NT2/D1 (cell line): ENCODE data around the gene PTPRN2.

Source experiments
- YY1 ChIP-seq: IDR thresholded peaks from 2 replicates; pipeline ENCODE4 v1.6.1; 2011; ENCODE audit not compliant: insufficient read length, insufficient read depth
- ZNF274 ChIP-seq: IDR thresholded peaks from 2 replicates; pipeline ENCODE4 v1.6.1; 2011; ENCODE audit warnings: mild to moderate bottlenecking, low read depth, low read length

DNA sequence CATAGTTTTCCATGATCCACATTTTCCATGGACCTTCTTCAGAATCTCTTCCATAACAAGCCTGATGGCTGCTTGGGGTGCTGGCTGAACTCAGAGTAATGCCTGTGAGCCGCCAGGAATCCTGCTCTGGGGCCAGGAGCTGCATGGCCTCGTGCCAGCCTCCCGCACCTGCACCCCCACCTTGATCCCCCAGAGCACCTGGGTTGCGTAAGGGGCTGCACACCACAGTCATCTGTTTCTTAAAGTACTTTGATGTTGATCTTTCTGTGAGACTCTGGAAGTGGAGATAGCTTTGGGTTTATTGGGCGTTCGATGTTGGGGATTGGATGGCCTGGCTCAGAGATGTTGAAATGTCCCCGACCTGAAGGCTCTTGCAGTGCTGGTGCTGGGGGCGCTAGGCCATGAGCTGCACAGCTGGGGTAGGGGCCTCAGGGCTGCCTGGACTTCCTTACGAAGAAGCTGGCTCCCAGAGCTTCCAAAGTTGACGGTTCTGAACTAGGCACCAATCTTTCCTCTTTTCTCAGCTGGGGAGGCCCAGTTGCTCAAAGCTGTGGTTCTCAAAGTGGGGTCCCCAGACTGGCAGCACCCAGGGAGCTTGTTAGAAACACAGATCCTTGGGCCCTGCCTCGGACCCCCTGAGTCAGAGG lies 716.9 kb downstream of the PTPRN2 start:
- TF ChIP-seq ZNF274 (no peak), YY1 (no peak)
